GM12874 (cell line): Measurements from ENCODE around the gene ARHGAP23.
A peak's percentile ranks its signal among the peaks of the same experiment; 100 is the strongest.

Experiments used
- CTCF ChIP-seq: IDR thresholded peaks from 2 replicates; pipeline ENCODE4 v1.5.1; 2011; ENCODE audit warnings: low read depth, mild to moderate bottlenecking, control low read depth, low read length, moderate library complexity; ENCODE audit not compliant: insufficient read depth

Gene ARHGAP23

GRCh38 chr17:38436386-38436785 is 8.1 kb downstream of the ARHGAP23 start:
- no peak for TF ChIP-seq CTCF

GRCh38 chr17:38439436-38439835 is 11.2 kb downstream of the ARHGAP23 start:
- no peak for TF ChIP-seq CTCF

GRCh38 chr17:38440614-38441397 is 12.5 kb downstream of the ARHGAP23 start:
- no peak for TF ChIP-seq CTCF

- no peak for TF ChIP-seq CTCF
Observed at GRCh38 chr17:38441429-38442061, 13.3 kb downstream of the ARHGAP23 start.

GRCh38 chr17:38442548-38442947 is 14.3 kb downstream of the ARHGAP23 start:
- TF ChIP-seq CTCF = no peak

GRCh38 chr17:38443356-38444031 is 15.2 kb downstream of the ARHGAP23 start:
- no peak for TF ChIP-seq CTCF

- TF ChIP-seq CTCF = peak; percentile 95
Observed at GRCh38 chr17:38444151-38444550, 15.9 kb downstream of the ARHGAP23 start.
